H1 (cell line): ENCODE measurements around the gene HS6ST1. TPM values are rescaled to one million over a fixed set of nuclear protein-coding genes. Genes with fewer than 3 reads are reported as not detected.
A peak's percentile ranks its signal among the peaks of the same experiment; 100 is the strongest.

ENCODE experiments used
- CTCF ChIA-PET: fragments of 300-600 bp; sonication (Branson Sonifier 250); formaldehyde crosslinking; loops from one replicate; lab custom pipeline; 2021; ENCODE audit not compliant: partially characterized antibody; lab: Charles Lee
- POLR2A ChIA-PET: fragments of 300-600 bp; sonication (Branson Sonifier 250); formaldehyde crosslinking; loops from one replicate; lab custom pipeline; 2021; ENCODE audit warnings: inconsistent platforms; ENCODE audit not compliant: partially characterized antibody; lab: Charles Lee
- DNase-seq, 2 experiments: peaks; one replicate each; pipeline versions ENCODE4 v3.0.0 to v3.0.0-alpha.2; 2010 to 2022; ENCODE audit warnings: low spot score in 2 of 2, low read depth in 1 of 2, mixed read lengths in 1 of 2
- FAIRE-seq: peaks from 2 replicates; lab custom pipeline; 2011; peaks lifted over from hg19 to GRCh38; lab: Jason Lieb, UNC
- H2AFZ ChIP-seq: 2 replicates; pipeline ENCODE4 v1.8.1; 2012; ENCODE audit warnings: low read length, inconsistent platforms
- H2AK5ac ChIP-seq: 2 replicates; pipeline ENCODE4 v1.6.1; 2013; ENCODE audit warnings: low read depth, low read length
- H2BK120ac ChIP-seq: replicated peaks from 2 replicates; pipeline ENCODE3; 2013; ENCODE audit warnings: low read depth, low read length, inconsistent platforms
- H2BK12ac ChIP-seq: 2 replicates; pipeline ENCODE4 v1.6.1; 2013; ENCODE audit warnings: low read depth, low read length
- H2BK15ac ChIP-seq: 2 replicates; pipeline ENCODE4 v1.6.1; 2013; ENCODE audit warnings: low read length
- H2BK20ac ChIP-seq: 2 replicates; pipeline ENCODE4 v1.6.1; 2013; ENCODE audit warnings: low read length
- H2BK5ac ChIP-seq: 2 replicates; pipeline ENCODE4 v1.6.1; 2013; ENCODE audit warnings: low read depth, low read length
- H3K14ac ChIP-seq: 2 replicates; pipeline ENCODE4 v1.6.1; 2013; ENCODE audit warnings: inconsistent platforms; ENCODE audit not compliant: insufficient read length
- H3K18ac ChIP-seq: 2 replicates; pipeline ENCODE4 v1.6.1; 2013; ENCODE audit warnings: low read length; ENCODE audit errors: extremely low read depth
- H3K23ac ChIP-seq: 2 replicates; pipeline ENCODE4 v1.6.1; 2013; ENCODE audit warnings: inconsistent platforms; ENCODE audit not compliant: insufficient read length
- H3K23me2 ChIP-seq: 2 replicates; pipeline ENCODE4 v1.6.1; 2013; ENCODE audit warnings: low read depth, low read length
- H3K27ac ChIP-seq: 2 replicates; pipeline ENCODE4 v1.6.1; 2011; ENCODE audit warnings: low read depth, low read length, inconsistent platforms
- H3K27me3 ChIP-seq, 4 experiments: replicated peaks in 1 of 4; 1 replicate in 1 of 4; 2 replicates in 3 of 4; pipeline versions ENCODE4 v1.6.1 to v1.8.1; 2011 to 2013; ENCODE audit warnings: low read length in 3 of 4, mild to moderate bottlenecking in 3 of 4, inconsistent platforms in 2 of 4, mixed read lengths in 2 of 4, moderate library complexity in 1 of 4; ENCODE audit not compliant: control insufficient read depth in 3 of 4, insufficient read depth in 3 of 4; ENCODE audit errors: extremely low read depth in 1 of 4
- H3K36me3 ChIP-seq, 4 experiments: 2 replicates each; pipeline versions ENCODE4 v1.6.1 to v1.8.1; 2011 to 2013; ENCODE audit warnings: mild to moderate bottlenecking in 4 of 4, low read length in 3 of 4, moderate library complexity in 2 of 4, control low read depth in 1 of 4, inconsistent platforms in 1 of 4; ENCODE audit not compliant: insufficient read depth in 4 of 4, control insufficient read depth in 2 of 4
- H3K4ac ChIP-seq: replicated peaks from 2 replicates; pipeline ENCODE3; 2013; ENCODE audit warnings: low read length, low read depth, mixed read lengths, inconsistent platforms; ENCODE audit not compliant: insufficient read length
- H3K4me1 ChIP-seq, 4 experiments: replicated peaks in 1 of 4; 1 replicate in 1 of 4; 2 replicates in 3 of 4; pipeline versions ENCODE4 v1.6.1 to v1.8.1; 2011 to 2013; ENCODE audit warnings: low read length in 3 of 4, inconsistent platforms in 2 of 4, mixed read lengths in 1 of 4; ENCODE audit not compliant: insufficient read depth in 4 of 4, control insufficient read depth in 3 of 4
- H3K4me2 ChIP-seq, 2 experiments: 2 replicates each; pipeline versions ENCODE4 v1.6.1 to v1.8.1; 2011 to 2013; ENCODE audit warnings: low read depth in 2 of 2, low read length in 2 of 2, control low read depth in 1 of 2, inconsistent platforms in 1 of 2, mild to moderate bottlenecking in 1 of 2; ENCODE audit not compliant: insufficient read depth in 1 of 2
- H3K4me3 ChIP-seq, 4 experiments: fragments of 200-600, 300-600 bp in 1 of 4; sonication (generic), shearing (Covaris generic), sonication (Bioruptor Twin) in 1 of 4; 2 replicates each; pipeline versions ENCODE4 v1.5.1 to v1.8.1; 2011 to 2016; ENCODE audit warnings: low read length in 4 of 4, low read depth in 3 of 4, control low read depth in 2 of 4, inconsistent platforms in 2 of 4, mild to moderate bottlenecking in 2 of 4, mixed read lengths in 1 of 4, moderate library complexity in 1 of 4; ENCODE audit not compliant: insufficient read depth in 2 of 4; ENCODE audit errors: extremely low read depth in 1 of 4
- H3K56ac ChIP-seq: replicated peaks from 2 replicates; pipeline ENCODE3; 2013; ENCODE audit warnings: low read depth, mild to moderate bottlenecking, mixed read lengths, low read length, inconsistent platforms; ENCODE audit not compliant: insufficient read length
- H3K79me1 ChIP-seq: 2 replicates; pipeline ENCODE4 v1.6.1; 2013; ENCODE audit warnings: low read depth, low read length, control low read depth
- H3K79me2 ChIP-seq, 2 experiments: 2 replicates each; pipeline versions ENCODE4 v1.6.1 to v1.8.1; 2012 to 2013; ENCODE audit warnings: low read length in 2 of 2, mild to moderate bottlenecking in 2 of 2, inconsistent platforms in 1 of 2; ENCODE audit not compliant: insufficient read depth in 2 of 2, control insufficient read depth in 1 of 2
- H3K9ac ChIP-seq, 4 experiments: replicated peaks in 1 of 4; 1 replicate in 1 of 4; 2 replicates in 3 of 4; pipeline versions ENCODE4 v1.6.1 to v1.8.1; 2011 to 2013; ENCODE audit warnings: low read depth in 3 of 4, low read length in 3 of 4, control low read depth in 2 of 4, mild to moderate bottlenecking in 2 of 4, moderate library complexity in 2 of 4, inconsistent platforms in 1 of 4; ENCODE audit errors: extremely low read depth in 1 of 4
- H3K9me3 ChIP-seq, 2 experiments: 2 replicates each; pipeline versions ENCODE4 v1.6.1 to v1.8.1; 2012 to 2013; ENCODE audit warnings: mild to moderate bottlenecking in 2 of 2, moderate library complexity in 2 of 2, control low read depth in 1 of 2, inconsistent platforms in 1 of 2, low read depth in 1 of 2, low read length in 1 of 2, mixed read lengths in 1 of 2; ENCODE audit not compliant: insufficient read depth in 2 of 2
- H4K20me1 ChIP-seq, 2 experiments: replicated peaks in 1 of 2; 2 replicates each; pipeline versions ENCODE3 to v1.8.1; 2011 to 2013; ENCODE audit warnings: inconsistent platforms in 2 of 2, low read length in 2 of 2, mild to moderate bottlenecking in 1 of 2; ENCODE audit not compliant: insufficient read depth in 2 of 2, control insufficient read depth in 1 of 2
- H4K5ac ChIP-seq: 2 replicates; pipeline ENCODE4 v1.6.1; 2013; ENCODE audit warnings: low read length, low read depth, mixed read lengths, inconsistent platforms; ENCODE audit not compliant: insufficient read length
- H4K8ac ChIP-seq: 2 replicates; pipeline ENCODE4 v1.8.0; 2013; ENCODE audit warnings: mild to moderate bottlenecking, moderate library complexity, low read length, inconsistent platforms; ENCODE audit not compliant: insufficient read depth; ENCODE audit errors: extremely low read depth
- H4K91ac ChIP-seq: replicated peaks from 2 replicates; pipeline ENCODE3; 2013; ENCODE audit warnings: low read length, mixed read lengths, inconsistent platforms; ENCODE audit not compliant: insufficient read length
- TBP ChIP-seq: IDR thresholded peaks from 2 replicates; pipeline ENCODE4 v1.6.1; 2011; ENCODE audit warnings: low read depth, low read length, improper control_type of control experiment
- YY1 ChIP-seq: IDR thresholded peaks from 2 replicates; pipeline ENCODE4 v1.6.1; 2011; ENCODE audit warnings: low read depth, mild to moderate bottlenecking, low read length
- WGBS, 2 experiments: shearing (Covaris generic) in 1 of 2; methylation state at CpG; one replicate each; pipeline versions ENCODE4 v1.1.6 to v1.1.7; 2013 to 2015; ENCODE audit warnings: low lambda C conversion rate in 2 of 2, mixed read lengths in 2 of 2, inconsistent platforms in 1 of 2, low coverage in 1 of 2, missing lambda C conversion rate in 1 of 2; ENCODE audit not compliant: insufficient replicate concordance in 2 of 2, insufficient coverage in 1 of 2, insufficient read length in 1 of 2; ENCODE audit errors: extremely low coverage in 1 of 2, missing lambda C conversion rate in 1 of 2; 5-methylcytosine and 5-hydroxymethylcytosine counted together
- polyA plus RNA-seq, 7 experiments: library from polyadenylated mRNA; depleted of rRNA in 3 of 7; stranded (reverse) in 5 of 7; unstranded in 2 of 7; fragments of >200 nt in 5 of 7; fragments of 200-250 nt in 2 of 7; gene quantifications; 1 replicate in 5 of 7; 2 replicates in 1 of 7; 4 replicates in 1 of 7; pipeline versions ENCODE4 v1.2.1 to v1.2.3, GENCODE V29; 2011 to 2013; ENCODE audit warnings: missing spikeins in 2 of 7, mixed read lengths in 2 of 7
- total RNA-seq: library from RNA; stranded (reverse); fragmentation: NEBNext Ultra II Directional; extraction: Animal tissue kit (Norgen Biotek cat#: 25700); gene quantifications from 2 replicates; pipeline ENCODE4 v1.2.1, GENCODE V29; 2021

Gene HS6ST1
- total and polyA plus RNA-seq, 2 of the 8 experiments (the other 6 are each of a cell fraction or from before 2014, with no cell fraction given), result 37.4 to 74.6 TPM

GRCh38 chr2:128258218-128258617 is 60.5 kb downstream of the HS6ST1 start:
- Histone ChIP-seq H2BK120ac (no peak overlapping the region), H3K4me3 (no peak overlapping the region), H2AK5ac (no peak overlapping the region), H3K18ac (no peak overlapping the region; the same call in 1 of the 2 replicates), H3K56ac (no peak overlapping the region), H3K27me3 (no peaks in the 10 kb centered on the region), H4K91ac (no peak overlapping the region), H2BK12ac (peak overlapping the region; percentile 86; the same call in 1 of the 2 replicates), H3K23ac (no peak overlapping the region), H2BK15ac (no peak overlapping the region), H3K9me3 (peaks cover 0 to 3% of the 10 kb centered on the region in 2 experiments; a peak in 1 of 4 replicates), H4K8ac (no peak overlapping the region), H3K4me2 (no peak overlapping the region), H4K5ac (no peak overlapping the region), H3K4me1 (peaks cover 10 to 23% (median 14%) of the 10 kb centered on the region in 4 experiments), H3K9ac (no peak overlapping the region; a peak in 1 of 7 replicates), H3K4ac (no peak overlapping the region), H4K20me1 (no peaks in the 10 kb centered on the region), H2BK5ac (no peak overlapping the region), H3K79me2 (no peaks in the 10 kb centered on the region), H2AFZ (no peak overlapping the region), H3K23me2 (no peaks in the 10 kb centered on the region), H3K79me1 (no peaks in the 10 kb centered on the region), H3K36me3 (no peaks in the 10 kb centered on the region), H3K27ac (no peak overlapping the region), H2BK20ac (no peak overlapping the region), H3K14ac (no peak overlapping the region)
- POLR2A ChIA-PET, result no interaction called here
- DNase-seq (no peak), FAIRE-seq (no peak)
- TF ChIP-seq TBP (no peak), YY1 (no peak)
- CTCF ChIA-PET, result no interaction called here
- 94% methylated on average over 6 of the region's 6 CpGs; no CpG with 5 or more reads in 1 of the 2 experiments for WGBS, 2 experiments
